ENCODE measurements around the gene LAMB3.

Gene LAMB3

GRCh38 chr1:209607795-209608178 is 44.4 kb downstream of the LAMB3 start:
- no peak overlapping the region for H3K27ac ChIP-seq (ENCODE audit: low read depth, low read length, severe bottlenecking)
- no peaks in the 10 kb centered on the region for H3K36me3 ChIP-seq (ENCODE audit: control insufficient read depth, insufficient read depth, low read length)
- WGBS, 2 experiments (ENCODE audit: insufficient coverage in 2 of 2): 85 to 100% methylated on average over 1 to 7 of the region's 8 CpGs
- H3K4me3 ChIP-seq (ENCODE audit: extremely low read depth, insufficient read depth, low read length, poor library complexity, severe bottlenecking): no peak overlapping the region
- H3K4me1 ChIP-seq (ENCODE audit: control insufficient read depth, insufficient read depth, low read length, poor library complexity, severe bottlenecking): no peaks in the 10 kb centered on the region
- H3K9me3 ChIP-seq (ENCODE audit: control insufficient read depth, low read length): no peaks in the 10 kb centered on the region

GRCh38 chr1:209607102-209607794 is 45.0 kb downstream of the LAMB3 start:
- no peak overlapping the region for H3K4me3 ChIP-seq (ENCODE audit: extremely low read depth, insufficient read depth, low read length, poor library complexity, severe bottlenecking)
- WGBS, 2 experiments (ENCODE audit: insufficient coverage in 2 of 2): 78 to 88% methylated on average over 1 of the region's 1 CpG
- H3K4me1 ChIP-seq (ENCODE audit: control insufficient read depth, insufficient read depth, low read length, poor library complexity, severe bottlenecking): no peaks in the 10 kb centered on the region
- no peaks in the 10 kb centered on the region for H3K9me3 ChIP-seq (ENCODE audit: control insufficient read depth, low read length)
- H3K36me3 ChIP-seq (ENCODE audit: control insufficient read depth, insufficient read depth, low read length): no peaks in the 10 kb centered on the region
- H3K27ac ChIP-seq (ENCODE audit: low read depth, low read length, severe bottlenecking): no peak overlapping the region

GRCh38 chr1:209603877-209604276 is 48.3 kb downstream of the LAMB3 start:
- no peaks in the 10 kb centered on the region for H3K36me3 ChIP-seq (ENCODE audit: control insufficient read depth, insufficient read depth, low read length)
- H3K4me1 ChIP-seq (ENCODE audit: control insufficient read depth, insufficient read depth, low read length, poor library complexity, severe bottlenecking): no peaks in the 10 kb centered on the region
- 91 to 100% methylated on average over 4 to 5 of the region's 5 CpGs for WGBS, 2 experiments (ENCODE audit: insufficient coverage in 2 of 2)
- H3K4me3 ChIP-seq (ENCODE audit: extremely low read depth, insufficient read depth, low read length, poor library complexity, severe bottlenecking): no peak overlapping the region
- no peaks in the 10 kb centered on the region for H3K9me3 ChIP-seq (ENCODE audit: control insufficient read depth, low read length)
- H3K27ac ChIP-seq (ENCODE audit: low read depth, low read length, severe bottlenecking): no peak overlapping the region

- Histone ChIP-seq H3K27ac (ENCODE audit: low read depth, low read length, severe bottlenecking) (no peak overlapping the region), H3K9me3 (ENCODE audit: control insufficient read depth, low read length) (no peaks in the 10 kb centered on the region), H3K4me1 (ENCODE audit: control insufficient read depth, insufficient read depth, low read length, poor library complexity, severe bottlenecking) (no peaks in the 10 kb centered on the region), H3K4me3 (ENCODE audit: extremely low read depth, insufficient read depth, low read length, poor library complexity, severe bottlenecking) (no peak overlapping the region), H3K36me3 (ENCODE audit: control insufficient read depth, insufficient read depth, low read length) (no peaks in the 10 kb centered on the region)
- WGBS, 2 experiments (ENCODE audit: insufficient coverage in 2 of 2): 57 to 66% methylated on average over 5 of the region's 6 CpGs
Measured at GRCh38 chr1:209601809-209602657, 50.2 kb downstream of the LAMB3 start.

- H3K36me3 ChIP-seq (ENCODE audit: control insufficient read depth, insufficient read depth, low read length): no peaks in the 10 kb centered on the region
- no peaks in the 10 kb centered on the region for H3K4me1 ChIP-seq (ENCODE audit: control insufficient read depth, insufficient read depth, low read length, poor library complexity, severe bottlenecking)
- no peak overlapping the region for H3K27ac ChIP-seq (ENCODE audit: low read depth, low read length, severe bottlenecking)
- WGBS, 2 experiments (ENCODE audit: insufficient coverage in 2 of 2): 100% methylated on average over 1 of the region's 1 CpG; no CpG with 5 or more reads in 1 of the 2 experiments
- no peaks in the 10 kb centered on the region for H3K9me3 ChIP-seq (ENCODE audit: control insufficient read depth, low read length)
- H3K4me3 ChIP-seq (ENCODE audit: extremely low read depth, insufficient read depth, low read length, poor library complexity, severe bottlenecking): no peak overlapping the region
Measured at GRCh38 chr1:209600541-209600940, 51.7 kb downstream of the LAMB3 start.

- Histone ChIP-seq H3K9me3 (ENCODE audit: control insufficient read depth, low read length) (no peaks in the 10 kb centered on the region), H3K4me1 (ENCODE audit: control insufficient read depth, insufficient read depth, low read length, poor library complexity, severe bottlenecking) (no peaks in the 10 kb centered on the region), H3K36me3 (ENCODE audit: control insufficient read depth, insufficient read depth, low read length) (no peaks in the 10 kb centered on the region), H3K4me3 (ENCODE audit: extremely low read depth, insufficient read depth, low read length, poor library complexity, severe bottlenecking) (no peak overlapping the region), H3K27ac (ENCODE audit: low read depth, low read length, severe bottlenecking) (no peak overlapping the region)
- WGBS, 2 experiments (ENCODE audit: insufficient coverage in 2 of 2): 75 to 80% methylated on average over 1 of the region's 1 CpG
Measured at GRCh38 chr1:209598227-209598626, 54.0 kb downstream of the LAMB3 start.

- no peak overlapping the region for H3K4me3 ChIP-seq (ENCODE audit: extremely low read depth, insufficient read depth, low read length, poor library complexity, severe bottlenecking)
- no peaks in the 10 kb centered on the region for H3K9me3 ChIP-seq (ENCODE audit: control insufficient read depth, low read length)
- H3K4me1 ChIP-seq (ENCODE audit: control insufficient read depth, insufficient read depth, low read length, poor library complexity, severe bottlenecking): no peaks in the 10 kb centered on the region
- 85 to 100% methylated on average over 2 of the region's 2 CpGs for WGBS, 2 experiments (ENCODE audit: insufficient coverage in 2 of 2)
- H3K27ac ChIP-seq (ENCODE audit: low read depth, low read length, severe bottlenecking): no peak overlapping the region
- H3K36me3 ChIP-seq (ENCODE audit: control insufficient read depth, insufficient read depth, low read length): no peaks in the 10 kb centered on the region
Measured at GRCh38 chr1:209597499-209597898, 54.7 kb downstream of the LAMB3 start.

GRCh38 chr1:209595599-209596285 is 56.5 kb downstream of the LAMB3 start:
- Histone ChIP-seq H3K9me3 (ENCODE audit: control insufficient read depth, low read length) (no peaks in the 10 kb centered on the region), H3K4me3 (ENCODE audit: extremely low read depth, insufficient read depth, low read length, poor library complexity, severe bottlenecking) (no peak overlapping the region), H3K27ac (ENCODE audit: low read depth, low read length, severe bottlenecking) (no peak overlapping the region), H3K4me1 (ENCODE audit: control insufficient read depth, insufficient read depth, low read length, poor library complexity, severe bottlenecking) (no peaks in the 10 kb centered on the region), H3K36me3 (ENCODE audit: control insufficient read depth, insufficient read depth, low read length) (no peaks in the 10 kb centered on the region)
- WGBS, 2 experiments (ENCODE audit: insufficient coverage in 2 of 2): 83 to 90% methylated on average over 9 to 10 of the region's 10 CpGs

GRCh38 chr1:209595028-209595427 is 57.2 kb downstream of the LAMB3 start:
- Histone ChIP-seq H3K27ac (ENCODE audit: low read depth, low read length, severe bottlenecking) (no peak overlapping the region), H3K9me3 (ENCODE audit: control insufficient read depth, low read length) (no peaks in the 10 kb centered on the region), H3K4me1 (ENCODE audit: control insufficient read depth, insufficient read depth, low read length, poor library complexity, severe bottlenecking) (no peaks in the 10 kb centered on the region), H3K36me3 (ENCODE audit: control insufficient read depth, insufficient read depth, low read length) (no peaks in the 10 kb centered on the region), H3K4me3 (ENCODE audit: extremely low read depth, insufficient read depth, low read length, poor library complexity, severe bottlenecking) (no peak overlapping the region)
- WGBS, 2 experiments (ENCODE audit: insufficient coverage in 2 of 2): 84 to 88% methylated on average over 8 to 9 of the region's 9 CpGs

GRCh38 chr1:209594440-209594839 is 57.8 kb downstream of the LAMB3 start:
- no peaks in the 10 kb centered on the region for H3K9me3 ChIP-seq (ENCODE audit: control insufficient read depth, low read length)
- no peaks in the 10 kb centered on the region for H3K4me1 ChIP-seq (ENCODE audit: control insufficient read depth, insufficient read depth, low read length, poor library complexity, severe bottlenecking)
- WGBS, 2 experiments (ENCODE audit: insufficient coverage in 2 of 2): no CpG with 5 or more reads among the region's 1 CpG
- no peak overlapping the region for H3K27ac ChIP-seq (ENCODE audit: low read depth, low read length, severe bottlenecking)
- no peaks in the 10 kb centered on the region for H3K36me3 ChIP-seq (ENCODE audit: control insufficient read depth, insufficient read depth, low read length)
- H3K4me3 ChIP-seq (ENCODE audit: extremely low read depth, insufficient read depth, low read length, poor library complexity, severe bottlenecking): no peak overlapping the region
